Activated T-helper 1 cell treated with anti-CD3 and anti-CD28 coated beads, Interleukin-2, amount 50 U/mL, for 16 hours (primary cell): Measurements from ENCODE around the gene PREX1.
"Not testable (repeated sequence)": the region's sequence is repeated elsewhere in the genome, so short reads cannot be mapped to it uniquely, and the experiment has no call there.

Experiments used
- DNase-seq, 2 donors: peaks; one replicate each; pipeline ENCODE4 v3.0.0-alpha.2; 2020; ENCODE audit warnings: low read depth in 1 of 2, low spot score in 1 of 2

PREX1 gene

GRCh38 chr20:48613926-48614325, 213.9 kb downstream of the PREX1 start:
- no peak for DNase-seq

GRCh38 chr20:48612335-48612734, 215.5 kb downstream of the PREX1 start:
- DNase-seq, result no peak

- no peak for DNase-seq
These were observed 216.8 kb downstream of the PREX1 start for GRCh38 chr20:48610996-48611395.

DNA sequence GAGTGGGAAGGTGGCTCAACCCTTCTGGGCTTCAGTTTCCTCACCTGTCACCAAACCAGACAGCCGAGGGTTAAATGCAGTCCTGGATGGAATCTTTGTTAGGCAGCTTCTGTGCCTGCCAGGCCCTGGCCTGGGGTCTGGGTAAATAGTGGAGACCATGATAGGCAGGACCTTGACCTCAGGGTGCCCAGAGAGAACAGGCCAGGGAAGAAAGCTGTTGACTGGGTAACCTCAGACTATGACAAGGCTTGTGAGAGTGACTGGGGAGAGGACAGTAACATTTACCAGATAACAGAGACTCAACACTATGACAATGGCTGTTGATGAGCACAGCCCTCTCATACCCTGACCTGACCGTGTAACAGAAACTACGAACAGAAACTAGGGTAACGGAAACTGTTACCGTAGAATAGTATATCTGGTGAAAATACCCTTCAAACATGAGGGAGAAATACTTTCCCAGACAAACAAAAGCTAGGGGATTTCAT, 218.3 kb downstream of the PREX1 start:
- DNase-seq, result no peak

- no peak for DNase-seq
These were observed 219.0 kb downstream of the PREX1 start for GRCh38 chr20:48608756-48609155.

- DNase-seq, result no peak
These were observed 220.3 kb downstream of the PREX1 start for GRCh38 chr20:48607544-48607865.

DNA sequence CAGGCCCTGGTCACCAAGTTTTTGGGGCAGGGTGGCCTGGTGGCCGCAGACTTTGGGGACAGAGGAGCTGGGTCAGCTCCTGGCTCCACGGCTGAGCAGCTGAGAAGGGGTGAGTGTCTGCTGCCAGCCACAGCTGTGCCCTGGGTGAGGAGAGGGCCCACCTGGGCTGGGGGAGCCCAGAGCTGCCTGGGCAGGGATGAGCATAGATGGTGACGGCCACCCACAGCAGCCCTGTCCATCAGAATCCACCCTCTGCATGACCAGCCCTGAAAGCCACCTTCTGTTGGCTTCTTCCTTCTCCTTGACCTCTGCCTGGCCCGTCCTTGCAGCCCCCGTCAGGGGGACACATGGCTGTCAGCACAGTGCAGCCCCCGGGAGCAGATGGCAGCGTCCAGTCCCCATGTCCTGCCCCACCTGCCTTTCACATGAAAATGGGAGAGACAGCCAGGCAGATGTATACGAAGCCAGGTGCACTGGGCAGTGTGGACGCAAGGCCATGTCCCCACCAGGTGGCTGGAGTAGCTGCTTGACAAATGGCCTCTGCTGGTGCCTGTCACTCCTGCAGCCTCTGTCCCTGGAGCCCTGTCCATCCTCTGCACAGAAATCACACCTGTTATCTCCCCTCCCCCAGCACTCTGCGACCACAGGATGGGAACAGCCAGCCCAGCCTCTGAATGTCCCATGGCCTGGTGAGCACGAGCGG, 220.8 kb downstream of the PREX1 start:
- DNase-seq, result no peak

GRCh38 chr20:48606172-48606840, 221.5 kb downstream of the PREX1 start:
- no peak for DNase-seq

GRCh38 chr20:48605364-48606171, 222.2 kb downstream of the PREX1 start:
- no peak for DNase-seq

DNA sequence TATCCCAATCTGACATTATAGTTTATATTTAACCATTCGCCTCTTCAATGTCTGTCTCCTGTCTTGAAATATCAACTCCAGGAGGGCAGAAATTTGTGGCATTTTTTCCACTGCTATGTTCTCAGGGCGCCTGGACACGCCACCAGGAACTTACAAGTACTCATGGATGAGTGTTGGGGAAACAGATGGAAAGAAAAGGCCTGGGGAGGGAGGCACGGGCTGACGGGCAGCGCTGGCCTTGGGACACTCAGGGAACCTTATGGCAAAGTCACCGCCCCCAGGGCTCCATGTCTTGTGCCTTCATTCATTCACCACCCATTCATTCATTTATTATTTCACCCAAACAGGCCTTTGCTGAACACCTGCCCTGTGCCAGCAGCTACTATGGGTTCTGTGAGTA, 222.9 kb downstream of the PREX1 start:
- DNase-seq, result no peak

GRCh38 chr20:48604426-48604825, 223.4 kb downstream of the PREX1 start:
- DNase-seq, result no peak

DNA sequence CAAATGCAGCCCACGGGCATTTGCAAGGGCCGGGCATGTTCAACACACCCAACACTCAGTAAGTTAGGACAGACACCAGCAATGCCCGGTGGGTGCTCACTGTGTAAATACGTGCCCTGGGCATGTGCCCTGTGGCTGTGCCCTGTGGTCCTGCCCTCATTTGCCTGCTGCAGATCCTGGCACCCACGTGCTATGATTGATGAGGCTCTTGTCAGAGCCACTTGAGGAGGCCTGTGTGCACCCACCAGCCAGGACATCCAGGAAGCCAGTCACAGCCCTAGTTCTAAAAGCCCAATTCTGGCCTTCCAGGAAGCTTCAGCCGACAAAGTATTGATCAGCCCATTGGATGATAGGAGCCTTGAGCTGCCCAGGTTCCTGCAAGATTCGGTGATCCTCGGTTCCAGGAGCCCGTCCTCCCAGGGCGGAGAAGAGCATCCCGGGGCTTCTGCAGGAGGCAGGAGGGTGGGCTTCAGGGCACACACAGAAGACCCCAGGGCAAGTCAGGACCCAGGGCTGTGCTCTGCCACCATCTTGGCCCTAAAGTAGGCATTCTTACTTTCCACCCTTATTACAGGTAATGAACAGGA, 223.9 kb downstream of the PREX1 start:
- DNase-seq, result no peak

GRCh38 chr20:48603116-48603818, 224.5 kb downstream of the PREX1 start:
- DNase-seq, result no peak

DNA sequence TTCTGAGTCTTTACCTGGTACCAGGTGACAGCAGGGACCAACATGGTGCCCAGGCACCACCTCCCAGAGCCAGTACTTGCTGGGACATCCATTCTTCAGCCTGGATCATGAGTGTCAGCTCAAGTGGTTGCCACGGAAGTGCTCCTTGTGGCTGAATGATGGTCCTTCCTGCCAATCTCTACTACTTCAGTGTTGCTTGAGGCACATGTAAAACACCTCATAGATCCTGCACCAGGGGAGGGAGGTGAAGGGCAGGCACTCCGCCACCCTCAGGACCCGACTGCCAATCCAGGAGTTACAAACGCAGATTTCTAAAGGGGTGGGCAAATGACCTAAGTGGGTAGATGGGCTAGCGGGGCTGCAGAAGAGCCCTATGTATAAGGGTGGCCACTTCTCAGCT, 226.0 kb downstream of the PREX1 start:
- DNase-seq, result no peak

GRCh38 chr20:48600470-48600945, 227.3 kb downstream of the PREX1 start:
- DNase-seq, result no peak

GRCh38 chr20:48599748-48600469, 227.9 kb downstream of the PREX1 start:
- no peak for DNase-seq

- no peak for DNase-seq
These were observed 228.6 kb downstream of the PREX1 start for GRCh38 chr20:48599106-48599747.

DNA sequence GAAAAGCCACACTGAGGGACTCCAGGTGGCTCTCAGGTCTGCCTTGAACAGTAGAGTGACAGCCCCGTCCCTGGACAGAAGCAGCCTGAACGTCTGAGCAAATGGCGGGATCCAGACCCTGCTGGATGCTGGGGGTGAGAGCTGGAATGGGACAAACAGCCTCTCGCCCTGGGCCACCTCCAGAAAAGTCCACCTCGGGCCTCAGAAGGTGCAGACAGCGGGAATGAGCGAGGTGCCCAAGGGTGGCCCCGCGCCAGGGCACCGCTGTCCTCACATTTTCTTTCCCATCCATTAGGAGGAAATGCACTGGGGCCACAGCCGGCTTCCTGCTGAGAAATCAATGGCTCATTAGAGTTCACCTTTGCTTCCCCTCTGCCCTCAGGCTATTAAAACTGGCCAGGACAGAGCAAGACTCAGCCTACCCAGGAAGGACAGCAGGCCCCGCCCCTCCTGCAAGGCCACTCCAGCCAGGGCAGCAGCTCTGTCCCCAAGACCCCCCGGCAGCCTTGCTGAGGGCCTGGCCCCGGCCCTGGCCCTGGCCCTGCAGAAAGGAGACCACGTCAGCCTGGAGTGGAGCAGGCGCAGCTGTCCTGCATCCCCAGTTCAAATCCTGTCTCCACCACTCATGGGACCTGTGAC, 229.4 kb downstream of the PREX1 start:
- DNase-seq, result not testable (repeated sequence)
